Measurements from ENCODE around the gene UBAP1L.
"Not testable (repeated sequence)": the region's sequence is repeated elsewhere in the genome, so short reads cannot be mapped to it uniquely, and the experiment has no call there.

The UBAP1L gene

DNA sequence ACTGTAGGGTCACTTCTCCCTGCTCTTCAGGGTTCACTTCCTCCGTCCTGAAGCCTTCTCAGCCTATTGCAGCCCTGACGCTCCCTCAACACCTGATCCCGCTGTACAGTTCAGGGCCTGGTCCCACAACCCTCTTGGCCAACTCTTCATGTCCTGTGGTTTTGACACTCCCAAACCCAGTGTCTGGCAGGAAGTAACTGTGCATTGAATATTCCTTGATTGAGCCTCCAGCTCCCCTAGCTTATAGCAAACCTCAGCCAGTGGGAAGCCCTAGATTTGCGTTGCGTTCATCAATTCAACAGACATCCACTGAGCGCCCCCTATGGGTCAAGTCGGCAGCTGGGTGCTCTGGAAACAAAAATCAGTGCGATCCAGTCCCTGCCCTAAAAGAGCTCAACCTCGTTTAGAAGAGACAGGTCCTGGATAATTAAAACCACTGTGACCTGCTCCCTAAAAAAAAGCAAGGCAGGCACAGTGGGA, 13.5 kb downstream of the UBAP1L start:
- Histone ChIP-seq H3K4me3 (ENCODE audit: low read length, poor library complexity, severe bottlenecking) (no peak overlapping the region), H3K9me3 (ENCODE audit: insufficient read depth, low read depth, low read length) (no peaks in the 10 kb centered on the region), H3K27me3 (ENCODE audit: insufficient read depth, low read length, poor library complexity, severe bottlenecking) (no peaks in the 10 kb centered on the region), H3K4me1 (ENCODE audit: insufficient read depth, low read length, poor library complexity, severe bottlenecking) (no peaks in the 10 kb centered on the region), H3K9ac (ENCODE audit: low read depth, low read length, poor library complexity, severe bottlenecking) (no peak overlapping the region), H3K36me3 (ENCODE audit: insufficient read depth, low read length) (peaks cover 8% of the 10 kb centered on the region; the same call in 1 of the 2 replicates), H4K20me1 (ENCODE audit: insufficient read depth, low read length, poor library complexity, severe bottlenecking) (no peaks in the 10 kb centered on the region), H3F3A (ENCODE audit: low read depth) (no peaks in the 10 kb centered on the region), H3K79me2 (ENCODE audit: insufficient read depth, low read length) (no peaks in the 10 kb centered on the region), H3K9me2 (replicated peaks; ENCODE audit: low read depth, low read length) (no peaks in the 10 kb centered on the region), H3K4me2 (ENCODE audit: low read depth, low read length, poor library complexity, severe bottlenecking) (no peak overlapping the region), H2AFZ (ENCODE audit: low read length) (no peak overlapping the region)
- TF ChIP-seq, protein P1, sequence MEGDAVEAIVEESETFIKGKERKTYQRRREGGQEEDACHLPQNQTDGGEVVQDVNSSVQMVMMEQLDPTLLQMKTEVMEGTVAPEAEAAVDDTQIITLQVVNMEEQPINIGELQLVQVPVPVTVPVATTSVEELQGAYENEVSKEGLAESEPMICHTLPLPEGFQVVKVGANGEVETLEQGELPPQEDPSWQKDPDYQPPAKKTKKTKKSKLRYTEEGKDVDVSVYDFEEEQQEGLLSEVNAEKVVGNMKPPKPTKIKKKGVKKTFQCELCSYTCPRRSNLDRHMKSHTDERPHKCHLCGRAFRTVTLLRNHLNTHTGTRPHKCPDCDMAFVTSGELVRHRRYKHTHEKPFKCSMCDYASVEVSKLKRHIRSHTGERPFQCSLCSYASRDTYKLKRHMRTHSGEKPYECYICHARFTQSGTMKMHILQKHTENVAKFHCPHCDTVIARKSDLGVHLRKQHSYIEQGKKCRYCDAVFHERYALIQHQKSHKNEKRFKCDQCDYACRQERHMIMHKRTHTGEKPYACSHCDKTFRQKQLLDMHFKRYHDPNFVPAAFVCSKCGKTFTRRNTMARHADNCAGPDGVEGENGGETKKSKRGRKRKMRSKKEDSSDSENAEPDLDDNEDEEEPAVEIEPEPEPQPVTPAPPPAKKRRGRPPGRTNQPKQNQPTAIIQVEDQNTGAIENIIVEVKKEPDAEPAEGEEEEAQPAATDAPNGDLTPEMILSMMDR (conservative IDR thresholded peaks at IDR 0.05; ENCODE audit: low read length), result peak; percentile 96
- TF ChIP-seq EZH2phosphoT487 (IDR thresholded peaks at IDR 0.05; ENCODE audit: borderline replicate concordance), result no peak

DNA sequence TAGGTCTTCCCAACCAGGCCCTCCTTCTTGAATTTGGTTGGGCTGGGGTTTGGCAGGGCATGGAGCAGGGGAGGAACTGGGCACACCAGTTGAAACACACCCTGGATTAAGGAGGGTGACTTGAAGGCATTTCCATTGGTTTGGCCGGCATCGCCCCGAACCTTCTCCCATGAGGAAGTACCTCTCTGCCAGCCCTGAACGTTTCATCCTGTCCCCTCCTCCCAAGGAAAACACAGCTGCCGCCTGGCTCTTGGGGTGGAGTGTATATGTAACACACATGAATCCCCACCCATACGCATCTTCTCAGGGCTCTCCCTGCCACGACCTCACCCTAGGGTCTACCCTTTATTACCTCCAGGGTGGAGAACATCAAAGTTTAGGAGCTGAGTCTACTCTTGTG, 14.6 kb downstream of the UBAP1L start:
- H3K4me1 ChIP-seq (ENCODE audit: insufficient read depth, low read length, poor library complexity, severe bottlenecking), result no peaks in the 10 kb centered on the region
- no peak overlapping the region for H3K4me2 ChIP-seq (ENCODE audit: low read depth, low read length, poor library complexity, severe bottlenecking)
- no peaks in the 10 kb centered on the region for H4K20me1 ChIP-seq (ENCODE audit: insufficient read depth, low read length, poor library complexity, severe bottlenecking)
- no peak overlapping the region for H3K4me3 ChIP-seq (ENCODE audit: low read length, poor library complexity, severe bottlenecking)
- H3F3A ChIP-seq (ENCODE audit: low read depth), result no peaks in the 10 kb centered on the region
- TF ChIP-seq EZH2phosphoT487 (IDR thresholded peaks at IDR 0.05; ENCODE audit: borderline replicate concordance), result no peak
- TF ChIP-seq, protein P1 (conservative IDR thresholded peaks at IDR 0.05; ENCODE audit: low read length), result no peak
- H3K9me3 ChIP-seq (ENCODE audit: insufficient read depth, low read depth, low read length), result no peaks in the 10 kb centered on the region
- H3K9ac ChIP-seq (ENCODE audit: low read depth, low read length, poor library complexity, severe bottlenecking), result no peak overlapping the region
- H3K27me3 ChIP-seq (ENCODE audit: insufficient read depth, low read length, poor library complexity, severe bottlenecking), result no peaks in the 10 kb centered on the region
- no peaks in the 10 kb centered on the region for H3K9me2 ChIP-seq (replicated peaks; ENCODE audit: low read depth, low read length)
- H3K79me2 ChIP-seq (ENCODE audit: insufficient read depth, low read length), result no peaks in the 10 kb centered on the region
- peaks cover 3% of the 10 kb centered on the region; the same call in 1 of the 2 replicates for H3K36me3 ChIP-seq (ENCODE audit: insufficient read depth, low read length)
- H2AFZ ChIP-seq (ENCODE audit: low read length), result no peak overlapping the region

DNA sequence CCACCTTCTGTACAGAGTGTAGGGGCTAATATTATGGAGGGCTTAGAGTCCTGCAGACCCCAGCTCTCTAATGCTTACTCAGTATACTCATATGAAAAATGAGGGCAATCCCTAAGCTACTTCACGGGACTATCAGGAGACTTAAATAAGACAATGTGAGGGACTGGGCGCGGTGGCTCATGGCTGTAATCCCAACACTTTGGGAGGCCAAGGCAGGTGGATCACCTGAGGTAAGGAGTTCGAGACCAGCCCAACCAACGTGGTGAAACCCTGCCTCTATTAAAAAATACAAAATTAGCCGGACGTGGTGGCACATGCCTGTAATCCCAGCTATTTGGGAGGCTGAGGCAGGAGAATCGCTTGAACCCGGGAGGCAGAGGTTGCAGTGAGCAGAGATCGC, 15.2 kb downstream of the UBAP1L start:
- H3K36me3 ChIP-seq (ENCODE audit: insufficient read depth, low read length); H2AFZ ChIP-seq (ENCODE audit: low read length); H3F3A ChIP-seq (ENCODE audit: low read depth); H3K79me2 ChIP-seq (ENCODE audit: insufficient read depth, low read length); H3K4me3 ChIP-seq (ENCODE audit: low read length, poor library complexity, severe bottlenecking); H3K4me2 ChIP-seq (ENCODE audit: low read depth, low read length, poor library complexity, severe bottlenecking); H3K9ac ChIP-seq (ENCODE audit: low read depth, low read length, poor library complexity, severe bottlenecking); H3K9me2 ChIP-seq (replicated peaks; ENCODE audit: low read depth, low read length); H3K4me1 ChIP-seq (ENCODE audit: insufficient read depth, low read length, poor library complexity, severe bottlenecking); H3K27me3 ChIP-seq (ENCODE audit: insufficient read depth, low read length, poor library complexity, severe bottlenecking); H4K20me1 ChIP-seq (ENCODE audit: insufficient read depth, low read length, poor library complexity, severe bottlenecking); H3K9me3 ChIP-seq (ENCODE audit: insufficient read depth, low read depth, low read length): not testable (repeated sequence)

DNA sequence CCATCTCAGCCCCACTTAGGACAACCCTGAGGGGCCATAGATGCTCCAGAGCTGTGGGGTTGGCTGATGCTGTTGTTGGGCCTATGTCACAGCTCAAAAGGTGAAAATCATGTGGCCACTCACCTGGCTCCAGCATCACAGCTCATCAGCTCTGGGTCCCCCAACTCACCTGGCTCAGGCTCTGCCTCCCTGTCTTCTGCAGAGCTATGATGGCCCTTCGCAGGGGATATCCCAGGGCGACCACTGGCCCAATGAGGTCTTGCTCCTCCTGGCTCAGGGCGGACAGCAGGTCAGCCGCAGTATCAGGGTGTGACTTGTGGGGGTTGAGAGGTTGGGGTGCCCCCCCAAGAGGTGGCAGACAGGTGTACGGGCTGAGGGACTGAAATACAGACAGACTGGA, 15.7 kb downstream of the UBAP1L start:
- H3K4me1 ChIP-seq (ENCODE audit: insufficient read depth, low read length, poor library complexity, severe bottlenecking), result no peaks in the 10 kb centered on the region
- TF ChIP-seq, protein P1 (conservative IDR thresholded peaks at IDR 0.05; ENCODE audit: low read length), result no peak
- no peak for TF ChIP-seq EZH2phosphoT487 (IDR thresholded peaks at IDR 0.05; ENCODE audit: borderline replicate concordance)
- H3K9ac ChIP-seq (ENCODE audit: low read depth, low read length, poor library complexity, severe bottlenecking), result no peak overlapping the region
- H3K4me3 ChIP-seq (ENCODE audit: low read length, poor library complexity, severe bottlenecking), result no peak overlapping the region
- no peak overlapping the region for H3K4me2 ChIP-seq (ENCODE audit: low read depth, low read length, poor library complexity, severe bottlenecking)
- H3F3A ChIP-seq (ENCODE audit: low read depth), result no peaks in the 10 kb centered on the region
- H3K27me3 ChIP-seq (ENCODE audit: insufficient read depth, low read length, poor library complexity, severe bottlenecking), result no peaks in the 10 kb centered on the region
- no peaks in the 10 kb centered on the region for H3K79me2 ChIP-seq (ENCODE audit: insufficient read depth, low read length)
- H3K36me3 ChIP-seq (ENCODE audit: insufficient read depth, low read length), result no peaks in the 10 kb centered on the region
- H2AFZ ChIP-seq (ENCODE audit: low read length), result no peak overlapping the region
- no peaks in the 10 kb centered on the region for H3K9me3 ChIP-seq (ENCODE audit: insufficient read depth, low read depth, low read length)
- no peaks in the 10 kb centered on the region for H3K9me2 ChIP-seq (replicated peaks; ENCODE audit: low read depth, low read length)
- H4K20me1 ChIP-seq (ENCODE audit: insufficient read depth, low read length, poor library complexity, severe bottlenecking), result no peaks in the 10 kb centered on the region
